K562 (cell line): ENCODE measurements around the gene LSM12. TPM values are rescaled to one million over a fixed set of nuclear protein-coding genes. Genes with fewer than 3 reads are reported as not detected.

Source experiments
- ATAC-seq: fragments of 200-7000 bp; cut with Tn5 transposase; 3 replicates; pipeline ENCODE4 v1.9.1; 2020; ENCODE audit warnings: moderate library complexity
- BruUV-seq: library from RNA; stranded (reverse); fragments of 400-500 nt; replicated peaks from 2 replicates; lab custom pipeline; 2021; lab: Mats Ljungman, UMichigan
- CTCF ChIA-PET: fragments of 300-600 bp; formaldehyde crosslinking; extraction: SDS; loops from one replicate; lab custom pipeline; 2021; ENCODE audit warnings: low intra/inter-chr PET ratio; lab: Yijun Ruan, JAX
- POLR2A ChIA-PET: fragments of 300-600, 350-650 bp; sonication (Branson Sonifier 250); formaldehyde crosslinking; extraction: SDS; loops from one replicate; lab custom pipeline; 2021; ENCODE audit warnings: antibody characterized with exemption, inconsistent platforms; lab: Yijun Ruan, JAX
- DNase-seq, 4 experiments: peaks; one replicate each; pipeline versions ENCODE4 v3.0.0 to v3.0.0-alpha.2; 2011 to 2018; ENCODE audit warnings: low spot score in 3 of 4, mixed read lengths in 3 of 4; ENCODE audit errors: extremely low read depth in 1 of 4
- FAIRE-seq: peaks from 2 replicates; lab custom pipeline; 2011; peaks lifted over from hg19 to GRCh38; lab: Jason Lieb, UNC
- H2AFZ ChIP-seq: 2 replicates; pipeline ENCODE4 v1.6.0; 2011; ENCODE audit warnings: low read depth, low read length, control low read depth, inconsistent platforms
- H3K27ac ChIP-seq: fragments of 200-600 bp; 3 replicates; pipeline ENCODE4 v1.8.0; 2011; ENCODE audit warnings: low read depth, mild to moderate bottlenecking, control low read depth, inconsistent platforms, low read length, moderate library complexity, mixed read lengths; ENCODE audit errors: extremely low read depth
- H3K27me3 ChIP-seq, 2 experiments: fragments of 300-600 bp in 1 of 2; 2 replicates in 1 of 2; 3 replicates in 1 of 2; pipeline versions ENCODE4 v1.6.0 to v1.8.0; 2011; ENCODE audit warnings: inconsistent platforms in 2 of 2, low read length in 2 of 2, mild to moderate bottlenecking in 1 of 2, mixed read lengths in 1 of 2, moderate library complexity in 1 of 2; ENCODE audit not compliant: control insufficient read depth in 2 of 2, insufficient read depth in 2 of 2
- H3K36me3 ChIP-seq: fragments of 300-600 bp; 3 replicates; pipeline ENCODE4 v1.8.0; 2011; ENCODE audit warnings: mild to moderate bottlenecking, low read length, inconsistent platforms; ENCODE audit not compliant: control insufficient read depth, insufficient read depth
- H3K4me1 ChIP-seq, 2 experiments: fragments of 200-600 bp in 1 of 2; replicated peaks in 1 of 2; 2 replicates in 1 of 2; 3 replicates in 1 of 2; pipeline versions ENCODE4 v1.5.1 to v1.8.0; 2011; ENCODE audit warnings: inconsistent platforms in 2 of 2, low read length in 2 of 2, mild to moderate bottlenecking in 1 of 2, mixed read lengths in 1 of 2, moderate library complexity in 1 of 2; ENCODE audit not compliant: control insufficient read depth in 2 of 2, insufficient read depth in 2 of 2
- H3K4me2 ChIP-seq: 2 replicates; pipeline ENCODE4 v1.6.1; 2011; ENCODE audit warnings: low read length, control low read depth, inconsistent platforms, mixed read lengths; ENCODE audit not compliant: insufficient read depth
- H3K4me3 ChIP-seq: fragments of 200-600 bp; sonication (generic), shearing (Covaris generic); 2 replicates; pipeline ENCODE4 v1.5.1; 2016; ENCODE audit warnings: control low read depth, inconsistent platforms
- H3K79me2 ChIP-seq: fragments of 200-600 bp; 3 replicates; pipeline ENCODE4 v1.8.0; 2011; ENCODE audit warnings: low read length, inconsistent platforms; ENCODE audit not compliant: control insufficient read depth, insufficient read depth
- H3K9ac ChIP-seq, 2 experiments: 2 replicates each; pipeline versions ENCODE4 v1.6.0 to v1.6.1; 2011; ENCODE audit warnings: low read depth in 2 of 2, low read length in 2 of 2, control low read depth in 1 of 2, inconsistent platforms in 1 of 2, mild to moderate bottlenecking in 1 of 2, mixed read lengths in 1 of 2; ENCODE audit not compliant: insufficient read depth in 1 of 2
- H3K9me1 ChIP-seq: one replicate; pipeline ENCODE4 v1.6.0; 2011; ENCODE audit warnings: inconsistent platforms, mild to moderate bottlenecking, low read length, moderate library complexity; ENCODE audit not compliant: control insufficient read depth, insufficient read depth
- H3K9me3 ChIP-seq: replicated peaks from 2 replicates; pipeline ENCODE4 v1.5.1; 2011; ENCODE audit warnings: low read depth, low read length, inconsistent platforms; ENCODE audit not compliant: control insufficient read depth, insufficient read depth
- H4K20me1 ChIP-seq: replicated peaks from 2 replicates; pipeline ENCODE4 v1.6.1; 2011; ENCODE audit warnings: low read length, inconsistent platforms, mixed read lengths; ENCODE audit not compliant: control insufficient read depth, insufficient read depth
- ATF1 ChIP-seq, 2 experiments: fragments of 450-650 bp in 1 of 2; IDR thresholded peaks; 2 replicates each; pipeline ENCODE4 v1.6.1; 2016; ENCODE audit warnings: missing compliant biosample characterization in 1 of 2, missing genetic modification characterization in 1 of 2
- POLR2B ChIP-seq: fragments of 450-650 bp; IDR thresholded peaks from 2 replicates; pipeline ENCODE4 v1.6.1; 2018; ENCODE audit warnings: low read depth; ENCODE audit not compliant: partially characterized antibody
- ZNF239 ChIP-seq: fragments of 250-450 bp; sonication (Bioruptor Pico); IDR thresholded peaks from 2 replicates; pipeline ENCODE4 v1.4.0; 2020; ENCODE audit warnings: mild to moderate bottlenecking
- WGBS: fragments of 100-300 bp; shearing (Covaris generic); methylation state at CpG from one replicate; pipeline ENCODE4 v1.1.6; 2016; ENCODE audit warnings: low coverage, mixed read lengths; ENCODE audit not compliant: insufficient coverage; ENCODE audit errors: missing lambda C conversion rate; 5-methylcytosine and 5-hydroxymethylcytosine counted together
- in situ Hi-C: fragments of 300-500 bp; cut with MboI; formaldehyde crosslinking; loops from 4 replicates; pipeline ENCODE4 v1.15.0; 2018; ENCODE audit warnings: inconsistent platforms, mixed read lengths
- intact Hi-C: fragments of 100-400 bp; cut with micrococcal nuclease; formaldehyde crosslinking; loops from 2 replicates; pipeline ENCODE4 v1.14.2; 2022
- polyA plus RNA-seq, 8 experiments: library from polyadenylated mRNA; depleted of rRNA in 4 of 8; stranded (reverse) in 5 of 8; unstranded in 3 of 8; fragments of >200 nt; fragmentation: Nextera tagmentation in 2 of 8; fragmentation: Illumina TruSeq in 1 of 8; extraction: Ambion mirVana in 2 of 8; extraction: Trizol in 1 of 8; gene quantifications; 2 replicates each; pipeline versions ENCODE4 v1.2.1 to v1.2.3, GENCODE V29; 2011 to 2014; ENCODE audit warnings: inconsistent platforms in 1 of 8, missing spikeins in 1 of 8
- total RNA-seq, 7 experiments: library from RNA; depleted of rRNA in 6 of 7; stranded (reverse); fragments of >200 nt in 6 of 7; fragmentation: Illumina TruSeq in 2 of 7; extraction: Trizol in 2 of 7; gene quantifications; 2 replicates each; pipeline versions ENCODE4 v1.2.1 to v1.2.3, GENCODE V29; 2011 to 2021; ENCODE audit warnings: low replicate concordance in 1 of 7
- TF ChIP-seq, protein P1 (sequence below): fragments of 450-650 bp; IDR thresholded peaks from 2 replicates; pipeline ENCODE4 v1.6.1; 2016; ENCODE audit warnings: mild to moderate bottlenecking, moderate library complexity

The LSM12 gene
- total and polyA plus RNA-seq, 9 of the 15 experiments (the other 6 are each of a cell fraction or from before 2014, with no cell fraction given), result 53.0 to 258 (median 89.3) TPM

DNA sequence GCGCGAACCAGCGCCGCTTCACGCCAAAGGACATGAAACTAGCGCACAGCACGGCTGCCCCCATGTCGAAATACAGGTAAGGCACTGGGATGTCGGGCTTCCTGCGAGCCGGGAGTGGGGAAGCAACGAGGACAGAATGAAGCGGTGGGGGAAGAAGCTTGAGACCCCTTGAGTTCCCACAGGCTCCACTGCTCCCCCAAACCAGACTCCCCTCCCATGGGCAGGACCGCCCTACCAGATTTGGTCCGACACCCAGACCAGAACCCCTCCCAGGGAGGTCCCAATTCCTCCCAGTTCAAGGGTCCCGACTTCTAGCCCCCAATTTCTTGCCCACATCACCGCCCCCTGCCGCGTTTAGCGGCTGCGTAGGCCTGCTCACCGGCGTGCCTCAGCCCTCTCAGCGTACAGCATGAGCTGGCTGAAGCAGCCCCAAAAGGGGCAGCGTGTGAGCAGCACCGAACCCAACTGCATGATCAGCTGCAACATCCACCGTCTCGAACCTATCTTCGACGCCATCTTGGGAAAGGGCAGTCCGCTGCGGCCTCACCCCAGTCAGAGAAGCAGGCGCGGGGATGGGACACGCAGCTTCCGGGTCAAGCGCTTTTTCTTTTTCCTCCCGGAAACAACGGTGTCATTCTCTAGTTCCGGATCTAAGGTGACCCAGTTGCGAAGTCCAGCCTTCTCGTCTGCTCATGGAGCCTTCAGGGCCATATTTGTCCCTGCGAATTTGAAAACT lies 51.9 kb downstream of the LSM12 start, which contains the start of gene TMEM101:
Gene TMEM101 (minus strand): TSS at position 527 of the 736 bp plus-strand sequence. CDS start 11 bp downstream, at position 516.
- BruUV-seq, result TSS peak; percentile 67
- CTCF ChIA-PET, result interaction anchor here (0.6 kb wide), 1 partner anchor 12 kb away, joined by 4 read pairs; no protein-coding TSS in a partner anchor
- TF ChIP-seq POLR2B (peak; percentile 65), ZNF239 (CRISPR knock-in tag) (peak; percentile 36), ATF1 (CRISPR knock-in tag; IDR thresholded peaks at IDR 0.05) (peak; percentile 64; the same call in 1 of the 2 replicates), ATF1 (tag; IDR thresholded peaks at IDR 0.05) (peak; percentile 96)
- TF ChIP-seq, protein P1, sequence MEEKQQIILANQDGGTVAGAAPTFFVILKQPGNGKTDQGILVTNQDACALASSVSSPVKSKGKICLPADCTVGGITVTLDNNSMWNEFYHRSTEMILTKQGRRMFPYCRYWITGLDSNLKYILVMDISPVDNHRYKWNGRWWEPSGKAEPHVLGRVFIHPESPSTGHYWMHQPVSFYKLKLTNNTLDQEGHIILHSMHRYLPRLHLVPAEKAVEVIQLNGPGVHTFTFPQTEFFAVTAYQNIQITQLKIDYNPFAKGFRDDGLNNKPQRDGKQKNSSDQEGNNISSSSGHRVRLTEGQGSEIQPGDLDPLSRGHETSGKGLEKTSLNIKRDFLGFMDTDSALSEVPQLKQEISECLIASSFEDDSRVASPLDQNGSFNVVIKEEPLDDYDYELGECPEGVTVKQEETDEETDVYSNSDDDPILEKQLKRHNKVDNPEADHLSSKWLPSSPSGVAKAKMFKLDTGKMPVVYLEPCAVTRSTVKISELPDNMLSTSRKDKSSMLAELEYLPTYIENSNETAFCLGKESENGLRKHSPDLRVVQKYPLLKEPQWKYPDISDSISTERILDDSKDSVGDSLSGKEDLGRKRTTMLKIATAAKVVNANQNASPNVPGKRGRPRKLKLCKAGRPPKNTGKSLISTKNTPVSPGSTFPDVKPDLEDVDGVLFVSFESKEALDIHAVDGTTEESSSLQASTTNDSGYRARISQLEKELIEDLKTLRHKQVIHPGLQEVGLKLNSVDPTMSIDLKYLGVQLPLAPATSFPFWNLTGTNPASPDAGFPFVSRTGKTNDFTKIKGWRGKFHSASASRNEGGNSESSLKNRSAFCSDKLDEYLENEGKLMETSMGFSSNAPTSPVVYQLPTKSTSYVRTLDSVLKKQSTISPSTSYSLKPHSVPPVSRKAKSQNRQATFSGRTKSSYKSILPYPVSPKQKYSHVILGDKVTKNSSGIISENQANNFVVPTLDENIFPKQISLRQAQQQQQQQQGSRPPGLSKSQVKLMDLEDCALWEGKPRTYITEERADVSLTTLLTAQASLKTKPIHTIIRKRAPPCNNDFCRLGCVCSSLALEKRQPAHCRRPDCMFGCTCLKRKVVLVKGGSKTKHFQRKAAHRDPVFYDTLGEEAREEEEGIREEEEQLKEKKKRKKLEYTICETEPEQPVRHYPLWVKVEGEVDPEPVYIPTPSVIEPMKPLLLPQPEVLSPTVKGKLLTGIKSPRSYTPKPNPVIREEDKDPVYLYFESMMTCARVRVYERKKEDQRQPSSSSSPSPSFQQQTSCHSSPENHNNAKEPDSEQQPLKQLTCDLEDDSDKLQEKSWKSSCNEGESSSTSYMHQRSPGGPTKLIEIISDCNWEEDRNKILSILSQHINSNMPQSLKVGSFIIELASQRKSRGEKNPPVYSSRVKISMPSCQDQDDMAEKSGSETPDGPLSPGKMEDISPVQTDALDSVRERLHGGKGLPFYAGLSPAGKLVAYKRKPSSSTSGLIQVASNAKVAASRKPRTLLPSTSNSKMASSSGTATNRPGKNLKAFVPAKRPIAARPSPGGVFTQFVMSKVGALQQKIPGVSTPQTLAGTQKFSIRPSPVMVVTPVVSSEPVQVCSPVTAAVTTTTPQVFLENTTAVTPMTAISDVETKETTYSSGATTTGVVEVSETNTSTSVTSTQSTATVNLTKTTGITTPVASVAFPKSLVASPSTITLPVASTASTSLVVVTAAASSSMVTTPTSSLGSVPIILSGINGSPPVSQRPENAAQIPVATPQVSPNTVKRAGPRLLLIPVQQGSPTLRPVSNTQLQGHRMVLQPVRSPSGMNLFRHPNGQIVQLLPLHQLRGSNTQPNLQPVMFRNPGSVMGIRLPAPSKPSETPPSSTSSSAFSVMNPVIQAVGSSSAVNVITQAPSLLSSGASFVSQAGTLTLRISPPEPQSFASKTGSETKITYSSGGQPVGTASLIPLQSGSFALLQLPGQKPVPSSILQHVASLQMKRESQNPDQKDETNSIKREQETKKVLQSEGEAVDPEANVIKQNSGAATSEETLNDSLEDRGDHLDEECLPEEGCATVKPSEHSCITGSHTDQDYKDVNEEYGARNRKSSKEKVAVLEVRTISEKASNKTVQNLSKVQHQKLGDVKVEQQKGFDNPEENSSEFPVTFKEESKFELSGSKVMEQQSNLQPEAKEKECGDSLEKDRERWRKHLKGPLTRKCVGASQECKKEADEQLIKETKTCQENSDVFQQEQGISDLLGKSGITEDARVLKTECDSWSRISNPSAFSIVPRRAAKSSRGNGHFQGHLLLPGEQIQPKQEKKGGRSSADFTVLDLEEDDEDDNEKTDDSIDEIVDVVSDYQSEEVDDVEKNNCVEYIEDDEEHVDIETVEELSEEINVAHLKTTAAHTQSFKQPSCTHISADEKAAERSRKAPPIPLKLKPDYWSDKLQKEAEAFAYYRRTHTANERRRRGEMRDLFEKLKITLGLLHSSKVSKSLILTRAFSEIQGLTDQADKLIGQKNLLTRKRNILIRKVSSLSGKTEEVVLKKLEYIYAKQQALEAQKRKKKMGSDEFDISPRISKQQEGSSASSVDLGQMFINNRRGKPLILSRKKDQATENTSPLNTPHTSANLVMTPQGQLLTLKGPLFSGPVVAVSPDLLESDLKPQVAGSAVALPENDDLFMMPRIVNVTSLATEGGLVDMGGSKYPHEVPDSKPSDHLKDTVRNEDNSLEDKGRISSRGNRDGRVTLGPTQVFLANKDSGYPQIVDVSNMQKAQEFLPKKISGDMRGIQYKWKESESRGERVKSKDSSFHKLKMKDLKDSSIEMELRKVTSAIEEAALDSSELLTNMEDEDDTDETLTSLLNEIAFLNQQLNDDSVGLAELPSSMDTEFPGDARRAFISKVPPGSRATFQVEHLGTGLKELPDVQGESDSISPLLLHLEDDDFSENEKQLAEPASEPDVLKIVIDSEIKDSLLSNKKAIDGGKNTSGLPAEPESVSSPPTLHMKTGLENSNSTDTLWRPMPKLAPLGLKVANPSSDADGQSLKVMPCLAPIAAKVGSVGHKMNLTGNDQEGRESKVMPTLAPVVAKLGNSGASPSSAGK, result 0 out of 2 replicates have a peak, but pooled peaks have one; percentile 32

More for the DNA sequence above, 51.9 kb downstream of the LSM12 start, which contains the start of gene TMEM101:
- H3K4me1 ChIP-seq, result peaks cover 9 to 20% of the 10 kb centered on the region in 2 experiments; a peak in 4 of 5 replicates
- WGBS, result 1% methylated on average over 43 of the region's 43 CpGs
- peak; percentile 95 for FAIRE-seq
- no peaks in the 10 kb centered on the region for H3K9me3 ChIP-seq
- peaks cover 16% of the 10 kb centered on the region; the same call in 1 of the 3 replicates for H3K36me3 ChIP-seq
- intact Hi-C loops, result loop anchor here (10.0 kb wide), 1 partner anchor 150 kb away; no protein-coding TSS in a partner anchor
- no peaks in the 10 kb centered on the region for H4K20me1 ChIP-seq
- H3K27ac ChIP-seq, result peak within 1 kb of the TSS; percentile 78
- in situ Hi-C loops, result no loop called here
- H3K4me2 ChIP-seq, result peak within 1 kb of the TSS; percentile 89
- peak; percentile 96 for ATAC-seq
- H3K9ac ChIP-seq, result peak within 1 kb of the TSS; percentile 92 to 99
- H2AFZ ChIP-seq, result peak within 1 kb of the TSS; percentile 97
- peak; percentile 93 to 96 (median 94) for DNase-seq
- peaks cover 12% of the 10 kb centered on the region; the same call in 2 of the 3 replicates for H3K79me2 ChIP-seq
- H3K4me3 ChIP-seq, result peak within 1 kb of the TSS; percentile 72
- POLR2A ChIA-PET, result interaction anchor here (0.7 to 1.3 kb wide), 6 partner anchors 11 to 84 kb away, joined by 3 to 5 read pairs (median 4); no protein-coding TSS in a partner anchor
- H3K27me3 ChIP-seq, result no peaks in the 10 kb centered on the region
- H3K9me1 ChIP-seq, result no peaks in the 10 kb centered on the region
